NCI-H1436 (cell line): ENCODE data around the gene CORO6.
A peak's percentile ranks its signal among the peaks of the same experiment; 100 is the strongest.
"Not testable (repeated sequence)": the region's sequence is repeated elsewhere in the genome, so short reads cannot be mapped to it uniquely, and the experiment has no call there.

Experiments used
- DNase-seq: peaks from one replicate; lab custom pipeline; 2025; lab: John Stamatoyannopoulos, UW

Gene CORO6

DNA sequence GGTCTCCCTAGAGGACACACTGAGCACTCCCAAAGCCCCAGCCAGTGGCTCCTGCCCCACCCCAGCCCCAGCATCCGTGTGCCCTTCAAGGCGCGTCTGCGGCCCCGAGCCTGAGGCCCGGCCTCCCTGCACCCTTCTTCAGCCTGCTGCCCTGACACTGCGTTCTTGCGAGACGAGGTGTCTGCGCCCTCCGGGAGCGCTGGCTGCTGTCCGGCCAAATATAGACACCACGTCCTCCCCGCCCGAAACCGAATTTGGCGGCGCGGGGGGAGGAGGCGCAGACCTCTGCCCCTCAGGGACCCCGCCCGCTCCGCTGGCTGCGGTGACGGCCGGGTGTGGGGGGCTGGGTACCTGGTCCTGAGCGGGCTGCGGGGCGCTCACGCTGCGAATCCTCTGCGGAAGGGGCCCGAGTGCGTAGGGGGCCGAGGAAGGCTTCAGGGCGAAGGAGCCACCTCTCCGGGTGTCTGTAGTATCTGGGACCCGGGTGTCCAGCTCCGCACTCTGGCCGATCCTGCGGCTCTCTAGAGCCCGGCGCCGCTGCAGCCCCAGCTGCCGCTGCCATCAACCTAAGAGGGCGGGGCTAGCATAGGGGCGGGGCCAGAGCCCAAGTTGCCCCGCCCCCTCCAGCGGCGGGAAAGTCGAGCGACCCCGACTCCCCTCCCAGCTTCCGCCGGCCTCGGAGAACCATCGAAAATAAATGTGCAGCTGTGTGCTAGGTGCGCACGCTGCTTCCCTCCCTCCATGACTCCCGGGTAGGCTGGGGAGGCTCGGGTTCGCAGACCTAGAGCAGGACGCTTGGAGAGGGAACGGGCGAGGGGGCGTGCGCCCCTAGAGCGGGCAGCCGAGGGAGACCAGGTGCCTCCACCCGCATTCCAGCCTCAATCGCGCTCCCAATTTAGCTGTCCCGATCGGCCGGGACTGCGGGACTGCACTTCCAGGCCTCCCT is at the start of gene CORO6:
Gene CORO6, minus strand, starts transcription at position 576 of the 946 bp plus-strand sequence. CDS start 1,491 bp downstream, outside the sequence.
- peak; percentile 82 for DNase-seq

DNA sequence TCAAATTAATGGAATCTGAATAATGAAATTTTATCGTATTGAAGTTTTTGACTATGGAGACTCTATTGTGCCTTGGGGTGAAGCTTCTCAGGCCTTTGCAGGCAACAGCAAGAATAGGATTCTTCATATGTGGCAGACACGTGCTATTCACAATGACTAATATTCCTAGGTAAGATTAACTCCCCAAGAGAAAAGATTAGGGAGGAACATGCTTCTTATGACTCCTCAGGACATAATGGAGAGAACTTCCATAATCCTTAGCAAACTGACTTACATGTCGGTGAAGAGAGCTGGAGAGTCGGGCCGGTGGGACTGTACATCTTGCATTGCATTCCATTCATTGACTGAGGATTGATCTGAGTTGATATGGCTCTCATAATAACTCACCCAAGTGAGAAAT is 48.9 kb upstream of the CORO6 start:
- DNase-seq: no peak

DNA sequence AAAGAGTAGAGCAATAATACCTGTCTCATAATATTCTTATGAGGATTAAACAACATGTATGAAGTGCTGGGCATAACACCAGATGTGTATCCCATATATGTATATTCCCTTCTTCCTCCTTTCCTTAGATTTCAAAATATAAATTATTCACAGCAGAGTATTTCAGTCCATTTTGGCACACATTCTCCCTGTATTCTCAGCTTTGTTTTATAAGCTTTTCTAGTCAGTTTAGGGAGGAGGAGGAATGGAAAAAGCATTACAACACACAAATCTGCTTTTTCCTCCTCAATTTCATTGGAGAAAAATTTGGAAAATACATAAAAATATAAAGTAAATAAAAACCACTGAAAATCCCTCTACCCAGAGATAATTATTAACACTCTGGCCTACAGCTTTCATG is 46.6 kb upstream of the CORO6 start:
- DNase-seq: no peak

DNA sequence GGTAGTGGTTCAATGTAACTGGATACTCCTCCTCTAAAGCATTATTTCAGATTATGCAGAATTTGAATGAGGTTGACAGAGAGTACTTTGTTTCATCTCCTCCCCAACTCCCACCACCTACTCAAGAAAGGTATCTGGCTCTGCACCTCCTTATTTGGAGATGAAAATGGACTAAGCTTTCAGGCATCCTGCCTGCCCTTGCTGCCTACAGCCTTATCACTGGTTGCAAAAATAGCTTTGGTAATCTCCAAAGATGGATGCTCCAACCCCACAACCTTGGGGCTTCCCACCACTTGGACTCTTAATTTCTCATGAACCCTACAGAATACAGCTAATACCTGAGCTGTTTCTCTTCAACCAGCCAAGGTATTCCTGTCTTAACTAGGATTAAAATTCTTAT is 45.3 kb upstream of the CORO6 start:
- DNase-seq: no peak

DNA sequence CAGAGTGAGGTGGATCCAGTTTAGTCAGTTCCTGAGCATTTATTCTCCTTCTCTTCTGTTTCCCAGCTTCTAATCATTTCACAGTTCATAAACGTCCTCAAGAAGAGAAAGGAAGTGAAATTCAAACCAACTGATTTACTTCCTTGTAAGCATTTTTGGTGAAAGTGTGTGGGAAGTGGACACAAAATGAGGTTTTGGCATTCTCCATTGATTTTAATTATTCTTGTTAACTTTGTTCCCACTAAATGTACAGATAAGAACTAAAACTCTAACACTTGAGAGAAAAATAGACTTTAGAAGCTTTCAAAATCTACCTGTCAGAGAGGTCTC is 42.7 kb upstream of the CORO6 start:
- no peak for DNase-seq

DNA sequence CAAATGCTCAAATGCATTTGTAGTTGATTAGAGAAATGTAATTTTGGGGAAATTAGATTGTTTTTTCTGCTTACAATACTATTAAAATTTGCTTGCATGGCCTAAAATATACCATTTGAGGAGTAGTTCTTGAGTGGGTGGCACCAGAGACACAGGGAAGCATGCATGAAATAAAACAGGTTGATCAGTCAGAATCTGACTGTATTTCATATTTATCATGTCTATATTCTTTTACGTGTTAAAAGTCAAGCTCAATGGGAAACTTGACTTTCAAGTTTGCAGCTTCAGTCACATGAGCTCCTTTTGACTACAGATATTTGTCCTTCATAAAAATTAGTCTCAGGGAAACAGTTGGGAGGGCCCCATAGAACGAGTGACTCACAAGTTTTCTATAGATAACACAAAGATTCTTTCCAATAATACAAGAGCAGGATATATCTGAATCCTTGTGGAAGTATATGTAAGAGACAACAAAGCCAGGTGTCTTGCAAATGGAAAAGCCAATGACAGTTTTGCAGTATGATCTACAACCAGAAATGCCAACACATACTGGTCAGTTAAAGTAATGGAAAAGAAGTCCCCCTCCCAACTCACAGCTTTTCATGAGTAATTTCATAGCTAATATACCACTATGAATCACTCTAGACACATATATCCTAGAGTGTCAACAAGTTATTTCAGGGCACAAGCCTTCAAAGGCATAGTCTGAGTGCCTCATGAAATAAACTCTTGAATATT is 42.2 kb upstream of the CORO6 start:
- no peak for DNase-seq

DNA sequence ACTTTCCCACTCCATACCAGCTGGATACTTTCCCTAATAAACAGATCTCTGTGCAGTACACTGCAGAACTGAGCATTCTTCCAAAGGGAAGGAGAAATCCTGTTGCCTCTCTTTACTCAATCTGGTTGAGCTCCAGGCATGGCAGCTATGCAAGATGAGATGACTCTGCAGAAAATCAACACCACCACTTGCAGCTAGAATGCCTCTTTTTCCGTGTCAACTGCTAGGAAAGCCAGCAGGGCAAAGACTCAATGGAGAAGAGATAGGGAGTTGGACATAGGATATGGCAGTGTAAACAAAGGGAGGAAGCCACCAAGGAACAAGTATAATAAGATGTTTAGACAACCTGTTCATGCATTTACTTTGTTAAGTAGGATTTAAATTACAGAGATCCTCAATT is 40.4 kb upstream of the CORO6 start:
- no peak for DNase-seq

DNA sequence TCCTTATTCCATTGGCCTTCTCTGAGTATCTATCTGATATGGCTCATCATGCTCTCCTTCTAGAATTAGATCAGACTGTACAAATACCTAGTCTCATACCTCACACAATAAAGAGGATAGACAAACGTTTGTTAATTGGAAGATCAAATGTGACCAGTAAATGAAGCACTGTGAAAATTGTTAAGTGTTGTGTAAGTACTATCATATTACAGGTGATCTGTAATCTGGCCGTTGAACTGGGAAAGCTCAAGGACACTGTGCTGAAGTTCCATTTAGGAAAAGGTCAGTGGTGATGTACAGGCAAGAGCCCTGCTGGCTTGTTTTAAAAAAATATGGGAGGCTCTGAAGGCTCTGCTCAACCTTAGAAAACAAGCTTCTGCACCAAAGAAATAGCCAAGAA is 38.5 kb upstream of the CORO6 start:
- DNase-seq: peak; percentile 28

DNA sequence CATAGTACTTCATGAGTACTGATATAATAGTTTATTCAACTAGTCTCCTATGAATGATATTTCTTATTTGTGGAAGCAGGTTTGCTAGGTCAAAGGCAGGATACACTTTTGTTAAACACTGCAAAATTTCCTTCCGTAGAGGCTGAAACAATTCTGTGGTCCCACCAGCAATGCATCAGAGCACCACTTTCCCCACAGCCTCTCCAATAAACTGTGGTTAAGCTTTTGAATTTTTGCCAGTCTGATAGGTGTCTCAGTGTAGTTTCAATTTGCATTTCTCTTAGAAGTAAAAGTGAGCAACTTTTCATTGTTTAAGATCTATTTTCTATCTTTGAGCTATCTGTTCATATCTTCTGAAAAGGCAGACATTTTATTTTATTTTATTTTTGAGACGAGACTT is 36.4 kb upstream of the CORO6 start:
- no peak for DNase-seq

DNA sequence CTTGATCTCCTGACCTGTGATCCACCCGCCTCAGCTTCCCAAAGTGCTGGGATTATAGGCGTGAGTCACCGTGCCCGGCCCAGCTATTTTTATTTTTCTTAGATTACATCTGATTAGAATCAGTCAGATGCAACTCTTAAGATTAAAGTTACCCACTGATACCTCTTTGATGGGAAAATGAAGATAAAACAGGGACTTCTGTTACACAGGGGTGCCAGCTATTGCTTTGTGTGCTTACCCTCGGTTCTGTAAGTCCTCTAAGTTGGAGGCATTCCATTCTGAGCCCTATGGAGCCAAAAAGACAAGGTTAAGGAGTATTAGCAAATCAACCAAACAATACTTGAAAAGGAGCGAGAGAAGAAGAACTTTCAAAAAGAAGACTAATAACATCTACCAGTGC is 32.6 kb upstream of the CORO6 start:
- no peak for DNase-seq

DNA sequence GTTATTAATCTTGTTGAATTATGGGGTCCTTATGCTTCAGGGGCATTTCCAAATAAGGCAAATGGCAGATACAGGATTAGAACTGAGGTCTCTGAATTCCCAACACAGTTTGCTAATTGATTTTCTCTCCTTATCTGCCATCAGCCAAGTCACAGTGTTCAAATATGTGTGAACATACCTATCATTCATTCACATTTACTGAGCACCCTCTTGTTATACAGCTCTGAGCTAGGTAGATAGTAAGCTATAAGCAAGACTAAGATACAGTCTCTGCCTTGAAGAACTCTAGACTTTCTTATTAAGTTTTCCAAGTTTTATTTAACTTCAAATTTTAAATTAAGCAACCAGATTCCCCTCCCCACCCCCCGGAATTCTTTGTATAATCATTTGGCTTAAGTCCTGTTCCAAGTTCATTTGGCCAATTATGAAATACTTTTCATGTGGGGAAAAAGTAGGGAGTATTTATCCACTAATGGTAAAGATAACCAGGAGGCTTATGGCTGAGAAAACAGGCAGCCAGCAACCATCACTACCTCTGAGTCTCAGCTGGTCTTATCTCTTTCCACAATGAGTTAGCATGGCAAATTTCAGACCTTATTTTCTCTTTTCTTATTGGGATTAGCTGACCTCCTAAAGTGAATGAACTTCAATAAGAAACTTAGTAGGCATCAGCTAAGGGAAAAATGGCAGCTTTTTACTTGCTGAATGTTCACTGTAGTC is 31.4 kb upstream of the CORO6 start:
- no peak for DNase-seq

DNA sequence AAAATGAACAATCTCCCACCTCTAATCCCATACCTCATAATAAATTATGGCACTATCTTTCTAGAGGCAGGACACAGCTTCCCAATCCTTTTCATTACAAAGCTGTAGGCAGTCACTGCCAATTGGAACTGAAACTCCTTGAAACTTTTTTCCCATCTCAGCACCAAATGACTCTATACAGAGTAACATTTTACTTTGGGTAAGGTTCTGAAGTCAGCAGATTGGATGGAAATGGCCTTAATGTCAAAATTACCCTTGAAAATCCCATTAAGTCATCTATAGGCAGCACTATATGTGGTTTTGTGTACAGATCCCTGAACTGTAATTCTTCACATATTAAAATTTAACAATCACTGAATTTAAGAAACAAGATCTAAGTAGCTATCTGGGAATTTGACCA is 30.3 kb upstream of the CORO6 start:
- DNase-seq: no peak

DNA sequence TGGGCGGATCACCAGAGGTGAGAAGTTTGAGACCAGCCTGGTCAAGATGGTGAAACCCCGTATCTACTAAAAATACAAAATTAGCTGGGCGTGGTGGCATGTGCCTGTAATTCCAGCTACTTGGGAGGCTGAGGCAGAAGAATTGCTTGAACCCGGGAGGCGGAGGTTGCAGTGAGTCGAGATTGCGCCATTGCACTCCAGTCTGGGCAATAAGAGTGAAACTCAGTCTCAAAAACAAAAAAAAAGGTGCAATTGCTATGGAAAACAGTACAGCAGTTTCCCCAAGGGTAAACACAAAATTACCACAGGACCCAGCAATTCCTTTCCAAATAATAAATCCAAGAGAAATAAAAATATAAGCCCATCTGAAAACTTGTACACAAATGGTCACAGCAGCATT is 29.2 kb upstream of the CORO6 start:
- not testable (repeated sequence) for DNase-seq

DNA sequence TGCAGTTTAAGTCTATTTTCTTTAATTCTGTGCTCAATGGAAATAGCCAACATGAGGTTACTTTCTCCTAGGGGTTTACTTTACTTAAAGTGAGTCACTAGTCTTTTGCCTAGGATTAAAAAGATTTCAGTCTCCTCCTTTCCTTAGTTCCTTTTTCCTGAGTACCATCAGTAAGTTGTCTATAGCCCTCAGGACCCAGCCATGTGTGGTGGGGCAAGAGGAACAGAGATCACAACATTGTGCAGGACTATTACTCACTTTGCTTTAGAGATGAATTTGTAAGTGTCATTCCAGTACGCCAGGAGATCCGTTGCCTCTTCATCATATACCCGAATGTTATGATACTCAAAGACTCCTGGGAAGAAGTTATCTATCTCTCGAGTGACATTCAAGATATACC is 27.7 kb upstream of the CORO6 start:
- no peak for DNase-seq

DNA sequence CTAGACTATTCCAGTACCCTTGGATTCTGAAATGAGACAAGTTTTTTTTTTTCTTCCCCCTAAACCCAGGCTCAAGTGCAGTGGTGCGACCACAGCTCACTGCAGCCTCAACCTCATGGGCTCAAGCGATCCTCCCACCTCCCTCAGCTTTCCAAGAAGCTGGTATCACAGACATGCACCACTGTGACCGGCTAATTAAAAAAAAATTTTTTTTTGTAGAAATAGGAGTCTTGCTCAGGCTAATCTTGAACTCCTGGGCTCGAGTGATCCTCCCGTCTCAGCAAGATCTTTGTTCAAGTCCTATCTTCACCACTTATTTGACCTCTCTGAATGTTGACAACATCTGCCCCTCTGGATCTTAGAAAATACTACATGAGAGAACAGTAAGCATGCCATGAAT is 26.6 kb upstream of the CORO6 start:
- DNase-seq: no peak

DNA sequence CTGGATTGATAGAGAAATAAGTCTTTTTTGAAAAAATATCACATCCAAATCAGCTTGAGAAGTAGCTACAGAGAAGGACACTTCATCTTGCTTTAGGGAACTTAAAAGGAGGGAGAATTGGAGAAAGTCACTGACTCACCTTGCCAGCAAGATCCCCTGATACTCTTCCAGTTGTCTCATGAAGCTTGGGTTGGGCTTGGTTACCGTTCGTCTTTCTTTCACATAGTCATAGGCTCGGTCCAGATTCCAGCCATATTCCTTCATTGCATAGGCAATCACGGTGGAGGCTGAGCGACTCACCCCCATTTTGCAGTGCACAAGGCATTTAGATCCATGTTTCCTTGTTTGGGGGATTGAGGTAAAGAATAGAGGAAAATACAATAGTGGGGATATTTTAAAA is 25.3 kb upstream of the CORO6 start:
- DNase-seq: no peak

DNA sequence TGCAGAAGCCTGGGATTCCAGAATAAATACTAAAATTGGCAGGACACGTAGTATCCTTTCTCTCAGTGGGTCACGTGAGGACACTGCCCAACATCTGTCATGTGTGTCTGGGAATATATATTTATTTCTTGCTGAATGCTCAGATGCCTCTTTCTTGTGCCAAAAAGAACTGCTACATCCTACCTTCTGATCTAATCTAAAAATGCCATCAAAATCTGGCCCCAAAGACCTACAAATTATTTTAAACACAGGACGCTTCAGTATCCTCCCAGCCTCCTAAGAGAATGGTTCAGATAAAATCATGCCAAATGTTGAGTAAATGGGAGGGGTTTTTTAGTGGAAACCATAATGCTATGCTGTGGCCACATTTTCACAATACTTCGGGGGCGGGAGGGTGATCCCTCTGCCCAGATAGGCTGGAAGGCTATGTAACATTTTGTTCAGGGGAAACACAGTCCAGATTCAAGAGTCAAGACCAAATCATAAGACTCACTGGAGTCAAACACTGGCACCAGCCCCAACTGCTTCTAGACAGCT is 22.9 kb upstream of the CORO6 start:
- no peak for DNase-seq

DNA sequence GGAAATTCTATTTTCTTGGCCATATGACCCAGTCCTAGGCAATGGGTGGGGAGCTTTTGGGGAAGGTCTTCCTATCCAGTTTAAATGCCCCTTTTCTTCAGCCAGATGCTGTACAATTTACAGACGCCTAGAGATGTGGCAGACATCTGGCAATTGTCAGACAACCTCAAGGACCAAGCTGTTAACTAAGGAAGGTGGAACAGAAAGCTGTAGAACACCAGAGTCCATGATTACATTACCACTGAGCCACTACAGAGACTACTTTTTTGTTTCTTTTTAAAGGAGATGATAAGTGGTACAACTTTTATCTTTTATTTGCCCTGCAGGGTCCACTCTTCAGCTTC is 21.1 kb upstream of the CORO6 start:
- DNase-seq: no peak

DNA sequence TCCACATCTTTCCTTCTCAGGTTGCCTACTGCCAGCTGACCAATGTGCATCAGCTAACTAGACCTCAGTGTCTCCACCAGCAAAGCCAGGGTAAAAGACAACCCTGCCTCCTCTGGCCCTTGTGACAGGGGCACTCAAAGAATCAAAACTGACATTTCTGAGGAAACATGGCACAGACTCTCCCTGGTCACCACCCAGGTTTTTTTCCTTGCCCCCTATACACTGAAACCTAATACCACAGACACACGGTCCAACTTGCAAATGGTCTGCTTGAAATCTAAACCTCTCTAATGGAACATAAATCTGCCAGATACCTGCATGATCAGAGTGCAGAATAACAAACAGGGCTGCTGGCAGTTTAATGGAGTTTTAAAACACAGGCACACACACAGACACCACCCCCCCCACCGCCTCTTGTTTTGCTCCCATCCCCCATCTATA is 19.5 kb upstream of the CORO6 start:
- peak; percentile 17 for DNase-seq

DNA sequence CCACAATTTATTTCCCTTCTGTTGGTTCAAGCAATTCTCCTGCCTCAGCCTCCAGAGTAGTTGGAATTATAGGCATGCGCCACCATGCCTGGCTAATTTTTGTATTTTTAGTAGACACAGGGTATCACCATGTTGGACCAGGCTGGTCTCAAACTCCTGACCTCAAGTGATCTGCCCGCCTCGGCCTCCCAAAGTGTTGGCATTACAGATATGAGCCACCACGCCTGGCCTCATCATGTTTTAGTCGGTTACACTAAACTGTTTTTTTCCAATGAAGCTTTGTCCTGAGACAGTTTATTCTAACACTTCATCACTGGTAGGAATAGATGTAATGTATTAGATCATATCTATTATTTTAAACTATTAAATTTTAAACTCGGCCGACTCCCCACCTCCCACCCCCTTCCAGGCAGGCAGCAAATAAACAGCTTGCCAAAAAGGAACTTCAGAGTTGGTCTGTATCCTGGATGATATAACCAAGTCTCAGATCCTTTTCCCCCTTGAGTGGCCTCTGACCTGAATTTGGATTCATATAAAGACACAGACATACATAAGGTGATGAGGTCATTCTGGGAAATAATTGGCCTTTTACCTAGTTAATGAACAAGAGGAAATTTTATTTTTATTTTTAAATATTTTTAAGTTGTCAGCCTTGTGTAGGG is 18.4 kb upstream of the CORO6 start:
- no peak for DNase-seq

DNA sequence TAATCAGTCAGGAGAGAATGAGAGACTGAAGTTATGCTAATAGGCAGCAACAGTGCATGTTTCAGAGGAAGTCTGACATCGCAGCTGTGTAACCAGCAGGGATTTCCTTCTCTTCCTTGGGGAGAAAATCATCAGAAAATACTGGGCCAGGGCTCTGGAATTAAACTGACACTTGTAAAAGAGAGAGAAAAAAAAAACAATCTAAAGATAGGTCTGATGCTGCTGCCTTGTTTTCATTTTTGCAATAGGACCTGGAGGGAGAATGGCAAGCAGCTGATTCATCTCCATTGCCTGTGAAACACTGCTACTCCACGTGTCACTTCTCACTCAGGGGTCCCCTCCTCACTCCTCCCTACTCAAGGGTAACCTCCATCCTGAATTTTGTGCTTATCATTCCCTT is 17.7 kb upstream of the CORO6 start:
- no peak for DNase-seq

DNA sequence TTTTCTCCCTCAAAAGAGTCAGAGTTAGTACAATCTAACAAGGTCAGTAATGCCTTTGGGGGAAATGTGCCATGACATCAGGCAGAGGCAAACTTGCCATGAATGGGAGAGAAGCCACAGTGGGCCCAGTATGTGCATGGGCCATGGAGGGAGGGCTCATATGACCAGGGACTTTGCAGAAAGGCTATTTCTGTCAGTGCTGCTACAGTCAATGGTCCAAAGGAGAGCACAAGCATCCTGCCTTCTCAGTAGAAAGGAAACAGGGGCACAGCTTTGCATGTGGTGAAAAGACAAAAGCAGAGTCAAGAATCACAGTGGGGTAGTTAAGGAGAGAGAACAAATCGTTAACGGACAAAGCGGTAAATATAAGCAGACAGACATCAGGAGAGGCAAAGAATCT is 11.2 kb upstream of the CORO6 start:
- DNase-seq: no peak
